OCI-LY7 (cell line): Measurements from ENCODE around the gene NRG4. TPM values are rescaled to one million over a fixed set of nuclear protein-coding genes. Genes with fewer than 3 reads are reported as not detected.

Source experiments
- BruUV-seq: library from RNA; stranded (reverse); fragments of 400-500 nt; replicated peaks from 2 replicates; lab custom pipeline; 2021; lab: Mats Ljungman, UMichigan
- CTCF ChIA-PET: fragments of 300-600 bp; sonication (Branson Sonifier 250); formaldehyde crosslinking; loops from one replicate; lab custom pipeline; 2022; ENCODE audit warnings: antibody characterized with exemption; ENCODE audit not compliant: unreplicated experiment; lab: Charles Lee
- POLR2A ChIA-PET: fragments of 300-600 bp; sonication (Branson Sonifier 250); formaldehyde crosslinking; loops from one replicate; lab custom pipeline; 2022; ENCODE audit warnings: antibody characterized with exemption; lab: Charles Lee
- DNase-seq: peaks from one replicate; pipeline ENCODE4 v3.0.0-alpha.2; 2015; ENCODE audit warnings: low spot score
- H2AFZ ChIP-seq: fragments of 200-600 bp; sonication (generic), shearing (Covaris generic); 2 replicates; pipeline ENCODE4 v1.6.1; 2014; ENCODE audit warnings: mild to moderate bottlenecking, antibody characterized with exemption, low read length, moderate library complexity
- H3K27ac ChIP-seq: fragments of 200-600 bp; sonication (generic); 2 replicates; pipeline ENCODE4 v1.5.1; 2014; ENCODE audit warnings: mixed run types, low read depth, mild to moderate bottlenecking, moderate library complexity, low read length, inconsistent platforms; ENCODE audit not compliant: poor library complexity, severe bottlenecking
- H3K36me3 ChIP-seq: fragments of 200-600 bp; sonication (generic); 2 replicates; pipeline ENCODE4 v1.6.1; 2014; ENCODE audit warnings: mild to moderate bottlenecking, antibody characterized with exemption, low read length, moderate library complexity, mixed read lengths; ENCODE audit not compliant: insufficient read depth
- H3K4me1 ChIP-seq: fragments of 200-600 bp; sonication (generic); 2 replicates; pipeline ENCODE4 v1.5.1; 2014; ENCODE audit warnings: mild to moderate bottlenecking, low read length; ENCODE audit not compliant: insufficient read depth, poor library complexity, severe bottlenecking
- H3K4me2 ChIP-seq: fragments of 200-600 bp; sonication (generic); 2 replicates; pipeline ENCODE4 v1.6.1; 2014; ENCODE audit warnings: mild to moderate bottlenecking, low read length
- H3K4me3 ChIP-seq: fragments of 200-600 bp; sonication (generic); 2 replicates; pipeline ENCODE4 v1.5.1; 2014; ENCODE audit warnings: mild to moderate bottlenecking, low read depth, low read length; ENCODE audit not compliant: poor library complexity, severe bottlenecking
- H3K79me2 ChIP-seq: fragments of 200-600 bp; sonication (generic); 2 replicates; pipeline ENCODE4 v1.6.1; 2016; ENCODE audit warnings: low read depth, mild to moderate bottlenecking, low read length, moderate library complexity, mixed read lengths; ENCODE audit not compliant: insufficient read depth
- H3K9me2 ChIP-seq: fragments of 200-600 bp; sonication (generic); 2 replicates; pipeline ENCODE4 v1.6.1; 2016; ENCODE audit warnings: mild to moderate bottlenecking, low read length, mixed read lengths; ENCODE audit not compliant: insufficient read depth
- H3K9me3 ChIP-seq: fragments of 200-600 bp; sonication (generic); 2 replicates; pipeline ENCODE4 v1.6.1; 2014; ENCODE audit warnings: mild to moderate bottlenecking, mixed run types, low read length, mixed read lengths
- H4K20me1 ChIP-seq: fragments of 200-600 bp; sonication (generic); 2 replicates; pipeline ENCODE4 v1.6.1; 2014; ENCODE audit warnings: mild to moderate bottlenecking, antibody characterized with exemption, low read length, moderate library complexity, mixed read lengths; ENCODE audit not compliant: insufficient read depth
- CTCF ChIP-seq: fragments of 200-600 bp; sonication (generic); conservative IDR thresholded peaks from 2 replicates; pipeline ENCODE4 v1.5.1; 2014; ENCODE audit warnings: mild to moderate bottlenecking, antibody characterized with exemption, low read length, moderate library complexity, mixed read lengths
- EZH2phosphoT487 ChIP-seq: fragments of 200-600 bp; sonication (generic); IDR thresholded peaks from 2 replicates; pipeline ENCODE4 v1.6.1; 2018; ENCODE audit warnings: low read depth, borderline replicate concordance, mild to moderate bottlenecking, mixed run types, antibody characterized with exemption, low read length, moderate library complexity, mixed read lengths
- intact Hi-C: fragments of 100-400 bp; cut with micrococcal nuclease; formaldehyde crosslinking; loops from one replicate; pipeline ENCODE4 v1.10.0; 2022; ENCODE audit not compliant: unreplicated experiment
- total RNA-seq, 2 experiments: library from RNA; depleted of rRNA in 1 of 2; stranded (reverse); fragments of >200 nt in 1 of 2; shearing (Covaris generic) in 1 of 2; gene quantifications; 2 replicates each; pipeline ENCODE4 v1.2.3, GENCODE V29; 2014 to 2022

Gene NRG4
- total RNA-seq, 2 experiments from 2014 or later = not detected

GRCh38 chr15:76060118-76060989 lies 48.1 kb upstream of the NRG4 start:
- intact Hi-C loops = no loop called here
- POLR2A ChIA-PET = no interaction called here
- no peak overlapping the region for H2AFZ ChIP-seq

GRCh38 chr15:76059320-76060117 lies 47.3 kb upstream of the NRG4 start, which contains the start of gene TMEM266:
Gene TMEM266 (plus strand): TSS chr15:76059985. CDS start chr15:76134264, 74,279 bp downstream.
- BruUV-seq = no TSS peak
- TF ChIP-seq CTCF (no peak), EZH2phosphoT487 (no peak)
- Histone ChIP-seq H3K4me1 (peaks cover 13% of the 10 kb centered on the region), H3K4me2 (peak within 1 kb of the TSS; percentile 63), H3K36me3 (no peaks in the 10 kb centered on the region), H2AFZ (no peak within 1 kb of the TSS), H3K9me3 (no peaks in the 10 kb centered on the region), H4K20me1 (no peaks in the 10 kb centered on the region), H3K27ac (no peak within 1 kb of the TSS), H3K4me3 (peak within 1 kb of the TSS; percentile 49), H3K9me2 (no peaks in the 10 kb centered on the region), H3K79me2 (no peaks in the 10 kb centered on the region)
- no peak for DNase-seq
- ChIA-PET POLR2A (no interaction called here), CTCF (no interaction called here)
- intact Hi-C loops = loop anchor here (5.0 kb wide), 1 partner anchor 93 kb away; no protein-coding TSS in a partner anchor

More at GRCh38 chr15:76060118-76060989, 48.1 kb upstream of the NRG4 start:
- Histone ChIP-seq H3K9me2 (no peaks in the 10 kb centered on the region), H3K4me3 (no peak overlapping the region), H3K79me2 (no peaks in the 10 kb centered on the region), H3K4me2 (peak overlapping the region; percentile 43; the same call in 1 of the 2 replicates), H4K20me1 (no peaks in the 10 kb centered on the region), H3K27ac (no peak overlapping the region), H3K9me3 (no peaks in the 10 kb centered on the region), H3K4me1 (peaks cover 13% of the 10 kb centered on the region), H3K36me3 (no peaks in the 10 kb centered on the region)
- DNase-seq = no peak
- no TSS peak for BruUV-seq
- CTCF ChIA-PET = interaction anchor here (0.6 kb wide), 1 partner anchor 27 kb away, joined by 3 read pairs; no protein-coding TSS in a partner anchor
- no peak for TF ChIP-seq CTCF
- TF ChIP-seq EZH2phosphoT487 = peak; percentile 92; the same call in 1 of the 2 replicates
